Calu3 (cell line): ENCODE results near the gene ELN. TPM values are rescaled to one million over a fixed set of nuclear protein-coding genes. Genes with fewer than 3 reads are reported as not detected.

Experiments
- BruUV-seq: library from RNA; stranded (reverse); fragments of 400-500 nt; replicated peaks from 2 replicates; lab custom pipeline; 2021; lab: Mats Ljungman, UMichigan
- CTCF ChIA-PET: fragments of 300-600 bp; sonication (Branson Sonifier 250); formaldehyde crosslinking; loops from one replicate; lab custom pipeline; 2022; ENCODE audit warnings: antibody characterized with exemption; lab: Charles Lee
- DNase-seq: peaks from one replicate; pipeline ENCODE4 v3.0.0; 2022
- H3K27ac Mint-ChIP-seq: one replicate; pipeline ENCODE4 v1.8.0; 2022; ENCODE audit warnings: mixed read lengths; ENCODE audit not compliant: unreplicated experiment
- H3K27me3 Mint-ChIP-seq: one replicate; pipeline ENCODE4 v1.8.0; 2022; ENCODE audit warnings: mixed read lengths; ENCODE audit not compliant: unreplicated experiment
- H3K36me3 Mint-ChIP-seq: one replicate; pipeline ENCODE4 v1.8.0; 2022; ENCODE audit warnings: mild to moderate bottlenecking, moderate library complexity, mixed read lengths; ENCODE audit not compliant: insufficient read depth, unreplicated experiment
- H3K4me1 Mint-ChIP-seq: one replicate; pipeline ENCODE4 v1.8.0; 2022; ENCODE audit warnings: mild to moderate bottlenecking, low read depth, mixed read lengths; ENCODE audit not compliant: unreplicated experiment
- H3K4me3 Mint-ChIP-seq: one replicate; pipeline ENCODE4 v1.8.0; 2022; ENCODE audit warnings: mild to moderate bottlenecking, low read depth, moderate library complexity, mixed read lengths; ENCODE audit not compliant: unreplicated experiment
- H3K9me3 Mint-ChIP-seq: one replicate; pipeline ENCODE4 v1.8.0; 2022; ENCODE audit warnings: low read depth, mixed read lengths; ENCODE audit not compliant: unreplicated experiment
- intact Hi-C: fragments of 100-400 bp; cut with micrococcal nuclease; formaldehyde crosslinking; loops from one replicate; pipeline ENCODE4 v1.10.0; 2022; ENCODE audit not compliant: unreplicated experiment
- total RNA-seq: library from RNA; stranded (reverse); gene quantifications from 2 replicates; pipeline ENCODE4 v1.2.3, GENCODE V29; 2022
- TF ChIP-seq, protein P1 (sequence below): fragments of 200-600 bp; IDR thresholded peaks from one replicate; pipeline ENCODE4 v1.8.0; 2022; ENCODE audit warnings: antibody characterized with exemption; ENCODE audit not compliant: unreplicated experiment

ELN gene
- total RNA-seq, 1 experiment from 2014 or later, result 0.42 TPM

DNA sequence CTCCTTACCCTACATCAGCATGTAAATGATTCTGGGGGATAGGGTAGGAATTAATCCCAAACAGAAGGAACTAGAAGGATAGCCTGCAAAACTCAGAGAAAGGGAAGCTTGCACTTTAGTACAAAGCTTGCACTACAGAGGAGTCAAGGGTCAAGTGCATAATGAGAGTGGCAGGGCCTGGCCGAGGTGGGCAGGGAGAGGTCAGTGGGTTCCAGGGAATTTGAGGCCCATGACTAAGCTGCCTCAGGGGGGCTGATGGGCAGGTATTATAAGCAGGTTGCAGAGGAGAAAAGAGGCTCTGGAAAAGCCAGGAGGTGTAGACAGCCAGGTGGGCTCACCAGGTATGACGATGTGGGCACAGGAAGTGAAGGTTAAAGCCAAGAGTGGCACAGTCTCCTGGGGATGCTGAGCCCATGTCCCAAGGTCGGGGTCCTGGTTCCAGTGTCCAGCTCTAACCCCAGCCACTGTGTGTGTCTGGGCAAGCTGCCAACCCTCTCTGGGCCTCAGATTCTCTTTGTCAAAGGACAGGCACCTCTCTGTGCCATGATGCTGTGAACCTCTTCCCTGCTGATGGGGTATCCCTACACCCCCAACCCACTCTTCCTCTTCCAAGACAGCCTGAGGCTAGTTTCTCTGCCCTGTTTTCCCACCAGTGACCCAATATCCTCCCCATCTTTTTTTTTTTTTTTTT is 32.0 kb upstream of the ELN start:
- no peaks in the 10 kb centered on the region for H3K36me3 Mint-ChIP-seq
- no peak for DNase-seq
- H3K4me3 Mint-ChIP-seq, result no peak overlapping the region
- intact Hi-C loops, result no loop called here
- no peaks in the 10 kb centered on the region for H3K4me1 Mint-ChIP-seq
- no peaks in the 10 kb centered on the region for H3K27me3 Mint-ChIP-seq
- no peak overlapping the region for H3K27ac Mint-ChIP-seq
- peaks cover 2% of the 10 kb centered on the region for H3K9me3 Mint-ChIP-seq
- TF ChIP-seq, protein P1, sequence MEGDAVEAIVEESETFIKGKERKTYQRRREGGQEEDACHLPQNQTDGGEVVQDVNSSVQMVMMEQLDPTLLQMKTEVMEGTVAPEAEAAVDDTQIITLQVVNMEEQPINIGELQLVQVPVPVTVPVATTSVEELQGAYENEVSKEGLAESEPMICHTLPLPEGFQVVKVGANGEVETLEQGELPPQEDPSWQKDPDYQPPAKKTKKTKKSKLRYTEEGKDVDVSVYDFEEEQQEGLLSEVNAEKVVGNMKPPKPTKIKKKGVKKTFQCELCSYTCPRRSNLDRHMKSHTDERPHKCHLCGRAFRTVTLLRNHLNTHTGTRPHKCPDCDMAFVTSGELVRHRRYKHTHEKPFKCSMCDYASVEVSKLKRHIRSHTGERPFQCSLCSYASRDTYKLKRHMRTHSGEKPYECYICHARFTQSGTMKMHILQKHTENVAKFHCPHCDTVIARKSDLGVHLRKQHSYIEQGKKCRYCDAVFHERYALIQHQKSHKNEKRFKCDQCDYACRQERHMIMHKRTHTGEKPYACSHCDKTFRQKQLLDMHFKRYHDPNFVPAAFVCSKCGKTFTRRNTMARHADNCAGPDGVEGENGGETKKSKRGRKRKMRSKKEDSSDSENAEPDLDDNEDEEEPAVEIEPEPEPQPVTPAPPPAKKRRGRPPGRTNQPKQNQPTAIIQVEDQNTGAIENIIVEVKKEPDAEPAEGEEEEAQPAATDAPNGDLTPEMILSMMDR, result no peak
- no TSS peak for BruUV-seq
- CTCF ChIA-PET, result no interaction called here

DNA sequence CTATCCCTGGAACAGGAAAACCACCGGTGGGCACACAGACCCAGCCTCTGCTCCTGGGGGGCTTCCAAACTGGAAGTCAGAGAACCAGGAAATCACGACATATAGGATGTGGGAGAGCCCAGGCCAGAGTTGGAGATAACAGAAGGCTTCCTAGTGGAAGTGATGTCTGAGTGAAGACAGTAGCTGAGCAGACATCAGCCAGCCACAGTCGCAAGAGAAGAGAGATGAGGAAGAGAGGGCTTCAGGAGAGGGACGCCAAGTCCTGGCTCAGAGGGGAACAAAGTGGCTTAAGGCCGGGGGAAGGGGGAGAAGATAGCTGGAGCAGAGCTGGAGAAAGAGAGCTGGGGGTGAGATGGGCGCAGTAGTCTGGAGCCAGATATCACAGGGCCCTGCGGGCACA is 30.9 kb upstream of the ELN start:
- no peak overlapping the region for H3K27ac Mint-ChIP-seq
- no peak overlapping the region for H3K4me3 Mint-ChIP-seq
- no peak for DNase-seq
- TF ChIP-seq, protein P1, result no peak
- CTCF ChIA-PET, result interaction anchor here (0.7 kb wide), 1 partner anchor 46 kb away, joined by 3 read pairs; no protein-coding TSS in a partner anchor
- no peaks in the 10 kb centered on the region for H3K4me1 Mint-ChIP-seq
- no peaks in the 10 kb centered on the region for H3K36me3 Mint-ChIP-seq
- peaks cover 2% of the 10 kb centered on the region for H3K9me3 Mint-ChIP-seq
- BruUV-seq, result no TSS peak
- intact Hi-C loops, result no loop called here
- no peaks in the 10 kb centered on the region for H3K27me3 Mint-ChIP-seq

DNA sequence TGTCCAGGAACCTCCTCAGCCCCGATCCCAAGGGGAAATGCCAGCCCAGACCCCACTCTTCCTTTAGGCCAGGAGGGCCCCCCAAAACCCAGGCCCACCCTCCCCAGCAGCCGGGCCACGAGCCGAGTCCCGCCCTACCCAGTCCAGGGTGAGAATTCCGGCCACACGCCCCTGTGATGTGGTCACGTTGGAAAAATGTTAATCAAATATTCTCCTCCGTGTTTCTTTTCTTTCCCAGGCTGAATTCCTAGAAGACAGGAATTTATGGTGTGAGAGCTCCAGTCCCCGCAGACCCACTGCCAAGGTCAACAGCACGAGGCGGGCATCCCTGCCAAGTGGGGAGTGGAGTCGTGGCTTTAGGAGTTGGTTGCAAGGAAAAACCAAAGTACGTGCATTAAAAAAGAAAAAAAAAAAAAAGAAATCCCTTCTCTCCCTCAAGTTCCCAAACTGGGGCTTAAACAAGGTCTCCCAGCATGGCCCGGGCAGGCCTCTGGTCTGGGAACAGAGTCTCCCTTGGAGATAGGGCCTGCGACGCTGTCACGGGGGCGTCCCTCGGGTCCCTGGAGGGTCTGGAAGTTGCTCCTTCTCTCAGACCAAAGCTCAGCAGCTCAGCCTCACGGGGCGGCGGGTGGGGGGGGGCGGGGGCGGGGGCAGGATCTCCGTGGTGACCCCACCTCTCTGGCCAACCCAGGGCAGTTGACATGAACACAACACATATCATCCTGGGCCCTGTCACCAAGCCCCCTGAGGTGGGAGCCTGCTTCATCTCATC is 28.1 kb upstream of the ELN start:
- Mint-ChIP-seq H3K4me3 (no peak overlapping the region), H3K9me3 (no peaks in the 10 kb centered on the region), H3K27me3 (no peaks in the 10 kb centered on the region), H3K36me3 (no peaks in the 10 kb centered on the region), H3K27ac (no peak overlapping the region), H3K4me1 (no peaks in the 10 kb centered on the region)
- CTCF ChIA-PET, result no interaction called here
- intact Hi-C loops, result no loop called here
- TF ChIP-seq, protein P1, result no peak
- no peak for DNase-seq
- no TSS peak for BruUV-seq

DNA sequence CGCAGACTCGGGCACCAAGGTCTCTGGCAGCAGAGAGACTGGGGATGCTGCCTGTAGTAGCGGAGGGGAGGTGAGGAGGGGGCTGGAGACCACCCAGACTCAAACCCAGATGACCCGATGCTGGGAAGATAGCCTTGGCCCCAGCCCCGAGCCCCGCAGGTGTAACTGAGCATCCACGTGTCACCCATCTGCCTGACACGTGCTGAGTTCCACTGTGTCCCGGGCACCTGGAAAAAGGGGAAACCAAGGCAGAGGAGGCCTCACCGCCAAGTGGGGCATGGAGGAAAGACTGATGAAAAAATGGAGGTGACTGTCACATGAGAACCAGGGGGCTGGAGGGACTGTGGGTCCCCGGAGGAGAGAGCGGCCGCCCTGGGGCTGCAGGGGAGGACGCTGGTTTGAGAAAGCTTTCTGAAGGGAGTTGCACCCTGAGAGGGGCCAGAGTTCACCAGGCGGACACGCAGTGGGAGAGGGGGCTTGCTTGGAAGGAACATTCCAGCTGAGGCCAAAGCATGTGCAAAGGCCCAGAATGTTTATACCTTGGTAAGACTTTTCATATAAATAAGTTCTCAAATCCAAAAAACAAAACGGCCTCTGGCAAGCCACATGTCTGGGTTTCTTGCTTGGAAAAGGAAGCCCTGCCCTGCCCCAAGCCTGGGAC is 27.4 kb upstream of the ELN start:
- CTCF ChIA-PET, result no interaction called here
- no TSS peak for BruUV-seq
- DNase-seq, result no peak
- TF ChIP-seq, protein P1, result no peak
- intact Hi-C loops, result no loop called here
- H3K4me1 Mint-ChIP-seq, result no peaks in the 10 kb centered on the region
- H3K9me3 Mint-ChIP-seq, result no peaks in the 10 kb centered on the region
- H3K36me3 Mint-ChIP-seq, result no peaks in the 10 kb centered on the region
- no peaks in the 10 kb centered on the region for H3K27me3 Mint-ChIP-seq
- no peak overlapping the region for H3K4me3 Mint-ChIP-seq
- H3K27ac Mint-ChIP-seq, result no peak overlapping the region
